ENCODE measurements around the gene ETHE1. TPM values are rescaled to one million over a fixed set of nuclear protein-coding genes. Genes with fewer than 3 reads are reported as not detected.

Gene ETHE1
- total RNA-seq, 2 experiments from 2014 or later, result 67.9 to 69.1 TPM

DNA sequence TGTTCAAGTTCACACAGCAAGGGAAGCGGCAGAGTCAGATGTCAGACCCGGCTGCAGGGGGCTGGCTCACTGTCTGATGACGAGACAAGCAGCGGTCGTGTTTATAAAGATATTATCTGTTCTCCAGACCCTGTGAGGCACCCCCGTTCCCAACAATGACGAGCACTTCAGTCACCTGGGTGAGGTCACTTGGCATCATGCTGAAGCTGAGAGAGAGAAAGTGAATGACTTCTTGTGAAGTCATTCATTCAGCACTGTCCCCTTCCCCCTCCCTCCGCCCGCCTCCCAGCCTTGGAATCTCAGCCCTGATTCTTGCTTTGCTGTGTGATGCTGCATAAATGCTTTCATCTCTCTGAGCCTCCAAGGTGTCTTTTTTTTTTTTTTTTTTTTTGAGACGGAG, 56.7 kb downstream of the ETHE1 start:
- ChIA-PET POLR2A (no interaction called here), CTCF (no interaction called here)
- peak; percentile 17 for ATAC-seq
- Mint-ChIP-seq H3K27ac (no peak overlapping the region), H3K27me3 (ENCODE audit: low read depth) (no peaks in the 10 kb centered on the region), H3K4me3 (no peak overlapping the region), H3K4me1 (ENCODE audit: low read depth) (peaks cover 46% of the 10 kb centered on the region), H3K36me3 (ENCODE audit: low read depth) (peaks cover under 1% of the 10 kb centered on the region), H3K9me3 (ENCODE audit: insufficient read depth) (no peaks in the 10 kb centered on the region)
- DNase-seq, result no peak

DNA sequence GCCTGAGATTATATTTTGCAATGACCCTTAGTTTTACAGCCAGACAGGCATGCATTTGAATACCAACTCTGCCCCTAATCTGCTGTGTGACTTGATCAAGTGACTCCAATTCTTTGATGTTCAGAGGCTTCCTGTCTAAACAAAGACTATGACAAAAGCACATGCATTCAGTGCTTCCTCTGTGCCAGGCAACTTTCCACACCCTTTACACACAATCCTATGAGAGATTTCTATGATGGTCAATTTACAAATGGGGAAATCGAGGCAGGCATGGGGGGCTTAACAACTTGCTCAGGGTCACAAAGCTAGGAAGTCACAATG, 57.9 kb downstream of the ETHE1 start:
- Mint-ChIP-seq H3K27me3 (ENCODE audit: low read depth) (no peaks in the 10 kb centered on the region), H3K9me3 (ENCODE audit: insufficient read depth) (no peaks in the 10 kb centered on the region), H3K4me1 (ENCODE audit: low read depth) (peaks cover 46% of the 10 kb centered on the region), H3K4me3 (no peak overlapping the region), H3K36me3 (ENCODE audit: low read depth) (no peaks in the 10 kb centered on the region), H3K27ac (peak overlapping the region; percentile 73)
- DNase-seq, result peak; percentile 41
- CTCF ChIA-PET, result interaction anchor here (1.0 to 2.6 kb wide), 2 partner anchors 22 to 51 kb away, joined by 5 to 12 read pairs; no protein-coding TSS in a partner anchor
- ATAC-seq, result peak; percentile 67
- POLR2A ChIA-PET, result interaction anchor here (1.2 kb wide), 1 partner anchor 35 kb away, joined by 3 read pairs; no protein-coding TSS in a partner anchor

- no peak for ATAC-seq
- no peaks in the 10 kb centered on the region for H3K27me3 Mint-ChIP-seq (ENCODE audit: low read depth)
- no peaks in the 10 kb centered on the region for H3K9me3 Mint-ChIP-seq (ENCODE audit: insufficient read depth)
- ChIA-PET POLR2A (interaction anchor here (0.8 to 1.2 kb wide), 2 partner anchors 35 to 65 kb away, joined by 3 read pairs; partner anchors contain the start of gene ZNF575), CTCF (interaction anchor here (1.0 to 2.6 kb wide), 3 partner anchors 21 to 51 kb away, joined by 3 to 12 read pairs (median 5); no protein-coding TSS in a partner anchor)
- H3K4me3 Mint-ChIP-seq, result no peak overlapping the region
- peak overlapping the region; percentile 73 for H3K27ac Mint-ChIP-seq
- no peaks in the 10 kb centered on the region for H3K36me3 Mint-ChIP-seq (ENCODE audit: low read depth)
- DNase-seq, result no peak
- peaks cover 50% of the 10 kb centered on the region for H3K4me1 Mint-ChIP-seq (ENCODE audit: low read depth)
These were observed 58.4 kb downstream of the ETHE1 start for GRCh38 chr19:43468354-43469159.

DNA sequence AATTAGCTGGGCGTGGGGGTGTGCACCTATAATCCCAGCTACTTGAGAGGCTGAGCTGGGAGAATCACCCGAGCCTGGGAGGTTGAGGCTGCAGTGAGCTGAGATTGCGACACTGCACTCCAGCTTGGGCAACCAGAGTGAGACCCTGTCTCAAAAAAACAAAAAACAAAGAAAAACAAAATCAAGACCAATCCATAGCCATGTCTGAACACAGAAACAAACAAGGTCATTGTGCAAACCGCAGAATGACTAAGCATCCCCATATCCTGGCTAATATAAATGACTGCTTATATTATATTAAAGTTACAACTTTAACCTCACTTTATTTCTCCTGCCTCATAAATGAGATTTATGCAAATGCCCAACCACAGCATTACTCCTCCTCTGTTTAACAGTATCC, 59.3 kb downstream of the ETHE1 start:
- H3K27ac Mint-ChIP-seq, result peak overlapping the region; percentile 2
- no peaks in the 10 kb centered on the region for H3K27me3 Mint-ChIP-seq (ENCODE audit: low read depth)
- no peaks in the 10 kb centered on the region for H3K36me3 Mint-ChIP-seq (ENCODE audit: low read depth)
- ChIA-PET POLR2A (interaction anchor here (0.8 kb wide), 1 partner anchor 66 kb away, joined by 3 read pairs; the partner anchor contains the start of gene ZNF575), CTCF (interaction anchor here (1.0 to 2.6 kb wide), 4 partner anchors 20 to 52 kb away, joined by 3 to 12 read pairs (median 4); no protein-coding TSS in a partner anchor)
- ATAC-seq (no peak), DNase-seq (no peak)
- H3K9me3 Mint-ChIP-seq (ENCODE audit: insufficient read depth), result no peaks in the 10 kb centered on the region
- no peak overlapping the region for H3K4me3 Mint-ChIP-seq
- H3K4me1 Mint-ChIP-seq (ENCODE audit: low read depth), result peaks cover 54% of the 10 kb centered on the region

GRCh38 chr19:43467276-43467675, 59.7 kb downstream of the ETHE1 start:
- H3K27ac Mint-ChIP-seq, result no peak overlapping the region
- POLR2A ChIA-PET, result interaction anchor here (0.8 kb wide), 1 partner anchor 66 kb away, joined by 3 read pairs; the partner anchor contains the start of gene ZNF575
- no peaks in the 10 kb centered on the region for H3K36me3 Mint-ChIP-seq (ENCODE audit: low read depth)
- no peak for DNase-seq
- peaks cover 57% of the 10 kb centered on the region for H3K4me1 Mint-ChIP-seq (ENCODE audit: low read depth)
- no peak overlapping the region for H3K4me3 Mint-ChIP-seq
- no peak for ATAC-seq
- H3K27me3 Mint-ChIP-seq (ENCODE audit: low read depth), result no peaks in the 10 kb centered on the region
- CTCF ChIA-PET, result interaction anchor here (1.0 to 2.6 kb wide), 4 partner anchors 20 to 52 kb away, joined by 3 to 12 read pairs (median 4); no protein-coding TSS in a partner anchor
- H3K9me3 Mint-ChIP-seq (ENCODE audit: insufficient read depth), result no peaks in the 10 kb centered on the region

DNA sequence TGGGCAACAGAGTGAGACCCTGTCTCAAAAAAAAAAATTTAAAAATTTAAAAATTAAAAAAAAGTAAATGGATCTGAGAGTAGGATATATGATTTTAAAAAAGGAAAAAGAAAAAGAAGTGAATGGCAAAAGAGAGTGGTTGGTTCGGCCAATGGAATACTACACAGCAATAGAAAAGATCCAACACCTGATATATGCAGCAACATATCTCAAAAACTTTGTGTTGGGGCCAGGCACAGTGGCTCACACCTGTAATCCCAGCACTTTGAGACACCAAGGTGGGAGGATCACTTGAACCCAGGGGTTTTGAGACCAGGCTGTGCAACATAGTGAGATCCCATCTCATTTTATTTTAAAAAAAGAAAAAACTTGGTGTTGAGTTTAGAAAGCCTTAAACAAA, 60.2 kb downstream of the ETHE1 start:
- H3K4me3 Mint-ChIP-seq, result no peak overlapping the region
- POLR2A ChIA-PET, result no interaction called here
- peaks cover 61% of the 10 kb centered on the region for H3K4me1 Mint-ChIP-seq (ENCODE audit: low read depth)

GRCh38 chr19:43465468-43466120, 61.4 kb downstream of the ETHE1 start, which contains the start of gene LYPD3:
LYPD3 (minus strand) TSS chr19:43465608; CDS start chr19:43465571, 37 bp downstream.
- no peak for ATAC-seq
- H3K36me3 Mint-ChIP-seq (ENCODE audit: low read depth), result no peaks in the 10 kb centered on the region
- peaks cover 61% of the 10 kb centered on the region for H3K4me1 Mint-ChIP-seq (ENCODE audit: low read depth)
- peak within 1 kb of the TSS; percentile 96 for H3K27ac Mint-ChIP-seq
- no peaks in the 10 kb centered on the region for H3K9me3 Mint-ChIP-seq (ENCODE audit: insufficient read depth)
- no peak for DNase-seq
- CTCF ChIA-PET, result interaction anchor here (2.9 to 4.6 kb wide), 2 partner anchors 19 to 60 kb away, joined by 12 to 68 read pairs; no protein-coding TSS in a partner anchor
- POLR2A ChIA-PET, result no interaction called here
- H3K27me3 Mint-ChIP-seq (ENCODE audit: low read depth), result no peaks in the 10 kb centered on the region
- H3K4me3 Mint-ChIP-seq, result peak within 1 kb of the TSS; percentile 85

More for the DNA sequence above, 60.2 kb downstream of the ETHE1 start:
- no peaks in the 10 kb centered on the region for H3K9me3 Mint-ChIP-seq (ENCODE audit: insufficient read depth)
- no peaks in the 10 kb centered on the region for H3K27me3 Mint-ChIP-seq (ENCODE audit: low read depth)
- DNase-seq (no peak), ATAC-seq (no peak)
- H3K36me3 Mint-ChIP-seq (ENCODE audit: low read depth), result no peaks in the 10 kb centered on the region
- CTCF ChIA-PET, result interaction anchor here (1.0 to 4.6 kb wide), 4 partner anchors 20 to 53 kb away, joined by 3 to 68 read pairs (median 8); no protein-coding TSS in a partner anchor
- H3K27ac Mint-ChIP-seq, result no peak overlapping the region

GRCh38 chr19:43464134-43464775, 62.7 kb downstream of the ETHE1 start:
- ChIA-PET POLR2A (interaction anchor here (0.8 to 2.5 kb wide), 7 partner anchors 9 to 61 kb away, joined by 3 to 18 read pairs (median 5); partner anchors contain the start of gene PHLDB3), CTCF (interaction anchor here (0.5 to 4.6 kb wide), 12 partner anchors 9 to 1340 kb away, joined by 3 to 68 read pairs (median 8); partner anchors contain the start of gene PHLDB3)
- Mint-ChIP-seq H3K27ac (peak overlapping the region; percentile 96), H3K4me1 (ENCODE audit: low read depth) (peaks cover 51% of the 10 kb centered on the region), H3K36me3 (ENCODE audit: low read depth) (no peaks in the 10 kb centered on the region), H3K4me3 (peak overlapping the region; percentile 85), H3K27me3 (ENCODE audit: low read depth) (no peaks in the 10 kb centered on the region), H3K9me3 (ENCODE audit: insufficient read depth) (no peaks in the 10 kb centered on the region)
- ATAC-seq (no peak), DNase-seq (no peak)

- no peaks in the 10 kb centered on the region for H3K9me3 Mint-ChIP-seq (ENCODE audit: insufficient read depth)
- DNase-seq (peak; percentile 99), ATAC-seq (peak; percentile 88)
- ChIA-PET CTCF (interaction anchor here (0.5 to 4.6 kb wide), 16 partner anchors 10 to 1340 kb away, joined by 3 to 68 read pairs (median 6); partner anchors contain the start of genes IRGQ, PHLDB3 and ZNF576), POLR2A (interaction anchor here (0.8 to 2.5 kb wide), 7 partner anchors 10 to 61 kb away, joined by 3 to 18 read pairs (median 5); partner anchors contain the start of gene PHLDB3)
- peaks cover 44% of the 10 kb centered on the region for H3K4me1 Mint-ChIP-seq (ENCODE audit: low read depth)
- peak overlapping the region; percentile 85 for H3K4me3 Mint-ChIP-seq
- peak overlapping the region; percentile 96 for H3K27ac Mint-ChIP-seq
- no peaks in the 10 kb centered on the region for H3K36me3 Mint-ChIP-seq (ENCODE audit: low read depth)
- H3K27me3 Mint-ChIP-seq (ENCODE audit: low read depth), result no peaks in the 10 kb centered on the region
These were observed 63.4 kb downstream of the ETHE1 start for GRCh38 chr19:43463381-43464133.

GRCh38 chr19:43462785-43463380, 64.1 kb downstream of the ETHE1 start:
- no peaks in the 10 kb centered on the region for H3K27me3 Mint-ChIP-seq (ENCODE audit: low read depth)
- no peaks in the 10 kb centered on the region for H3K36me3 Mint-ChIP-seq (ENCODE audit: low read depth)
- CTCF ChIA-PET, result interaction anchor here (0.6 to 4.6 kb wide), 14 partner anchors 10 to 205 kb away, joined by 3 to 68 read pairs (median 6); partner anchors contain the start of genes IRGQ, PHLDB3 and ZNF576
- ATAC-seq (no peak), DNase-seq (no peak)
- H3K4me3 Mint-ChIP-seq, result peak overlapping the region; percentile 85
- peaks cover 38% of the 10 kb centered on the region for H3K4me1 Mint-ChIP-seq (ENCODE audit: low read depth)
- POLR2A ChIA-PET, result interaction anchor here (1.1 to 2.5 kb wide), 5 partner anchors 11 to 62 kb away, joined by 3 to 18 read pairs (median 6); partner anchors contain the start of gene PHLDB3
- H3K27ac Mint-ChIP-seq, result peak overlapping the region; percentile 96
- no peaks in the 10 kb centered on the region for H3K9me3 Mint-ChIP-seq (ENCODE audit: insufficient read depth)

Measured in activated CD8-positive, alpha-beta T cell treated with anti-CD3 and anti-CD28 coated beads, Interleukin-2, amount 10 ng/mL, durations not matched to agents 7 days and 5 days (primary cell).